Measurements from ENCODE around the gene ADAMTSL1.

Gene ADAMTSL1

DNA sequence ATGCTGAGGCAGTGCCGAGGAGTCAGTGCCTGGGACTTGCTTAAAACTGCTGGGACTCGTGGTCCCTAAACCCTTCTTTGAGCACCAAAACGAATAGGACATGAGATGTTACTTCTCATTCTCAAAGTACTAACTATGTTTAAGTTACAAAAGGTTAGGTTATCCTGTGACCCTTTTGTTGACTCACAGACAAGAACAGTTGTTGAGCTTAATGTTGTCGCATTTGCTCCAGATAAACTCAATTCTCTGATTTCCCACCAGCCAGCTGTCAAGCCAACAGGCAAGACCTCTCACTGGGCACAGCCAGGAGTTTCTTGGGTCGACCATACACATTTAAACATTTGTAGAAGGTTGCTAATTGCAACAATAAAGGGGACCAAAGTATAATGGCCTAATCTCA is 249.4 kb downstream of the ADAMTSL1 start:
- DNase-seq (ENCODE audit: low read depth in 1 of 2, low spot score in 1 of 2): no peak

DNA sequence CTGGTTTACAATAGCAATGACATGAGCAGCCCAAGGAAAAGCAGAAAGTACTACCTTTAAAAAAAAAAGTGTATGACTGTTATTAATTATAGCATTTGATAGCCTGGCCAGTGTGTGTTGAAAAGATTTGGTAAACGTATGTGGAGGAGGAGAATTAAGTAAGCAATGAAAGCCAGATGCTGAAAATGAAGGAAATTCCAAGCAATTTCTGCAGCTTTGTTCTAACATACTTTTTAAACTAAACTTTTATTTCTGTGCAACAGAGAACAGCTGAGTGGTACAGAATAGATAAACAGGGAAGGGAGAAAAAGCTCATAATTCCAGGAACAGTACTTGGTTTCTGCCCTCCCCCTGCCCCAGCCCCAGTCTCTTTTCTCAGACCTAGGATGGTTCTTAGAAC is 252.6 kb downstream of the ADAMTSL1 start:
- no peak for DNase-seq (ENCODE audit: low read depth in 1 of 2, low spot score in 1 of 2)

DNA sequence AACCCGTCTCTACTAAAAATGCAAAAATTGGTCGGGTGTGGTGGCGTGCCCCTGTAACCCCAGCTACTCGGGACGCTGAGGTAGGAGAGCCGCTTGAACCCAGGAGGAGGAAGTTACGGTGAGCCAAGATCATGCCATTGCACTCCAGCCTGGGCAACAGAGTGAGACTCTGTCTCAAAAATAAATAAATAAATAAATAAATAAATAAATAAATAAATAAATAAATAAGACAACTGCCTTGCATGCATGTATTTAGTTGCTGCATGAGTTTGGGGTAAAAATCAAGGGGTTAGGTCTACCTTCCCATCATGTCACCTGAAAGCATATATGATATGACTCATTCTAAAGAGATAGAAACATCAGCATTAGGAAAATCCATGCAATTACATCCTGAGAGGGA is 254.0 kb downstream of the ADAMTSL1 start:
- no peak for DNase-seq (ENCODE audit: low read depth in 1 of 2, low spot score in 1 of 2)

DNA sequence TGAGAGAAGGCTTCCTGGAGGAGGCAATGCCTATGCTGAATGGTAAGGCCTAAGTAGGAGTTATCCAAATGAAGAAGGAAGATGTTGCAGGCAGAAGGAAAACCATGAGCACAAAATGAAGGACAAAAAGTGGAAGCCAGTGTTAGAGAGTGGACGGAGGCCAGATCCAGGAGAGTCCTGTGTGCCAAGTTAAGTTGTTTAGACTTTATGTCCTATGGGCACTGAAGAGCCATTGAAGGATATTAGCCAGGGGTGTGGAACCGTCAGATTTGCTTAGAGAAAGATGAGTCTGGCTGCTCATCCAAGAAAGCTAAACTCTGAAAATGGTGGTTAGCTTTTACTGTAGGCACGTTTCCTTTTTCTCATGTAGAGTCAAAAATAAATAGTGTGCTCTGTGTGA is 254.7 kb downstream of the ADAMTSL1 start:
- DNase-seq (ENCODE audit: low read depth in 1 of 2, low spot score in 1 of 2): no peak

GRCh38 chr9:18730241-18730640 is 256.3 kb downstream of the ADAMTSL1 start:
- DNase-seq (ENCODE audit: low read depth in 1 of 2, low spot score in 1 of 2): no peak

DNA sequence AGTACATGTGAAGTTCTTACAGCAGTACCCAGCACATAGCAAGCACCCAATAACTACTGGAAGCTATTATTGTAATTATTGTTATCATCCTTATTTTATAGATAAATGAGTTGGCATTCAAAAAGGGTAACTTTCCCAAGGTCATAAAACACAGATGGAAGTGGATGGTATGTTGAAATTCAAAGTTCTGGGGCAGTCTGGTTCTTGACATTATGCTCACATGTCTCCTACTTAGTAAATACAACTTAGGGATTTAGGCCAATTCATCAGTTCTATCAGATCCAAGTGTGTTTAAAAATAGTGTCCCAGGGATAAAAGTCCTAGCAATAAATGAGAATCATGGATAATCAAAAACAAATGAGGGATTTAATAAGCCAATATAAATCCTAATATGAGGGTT is 265.2 kb downstream of the ADAMTSL1 start:
- no peak for DNase-seq (ENCODE audit: low read depth in 1 of 2, low spot score in 1 of 2)

DNA sequence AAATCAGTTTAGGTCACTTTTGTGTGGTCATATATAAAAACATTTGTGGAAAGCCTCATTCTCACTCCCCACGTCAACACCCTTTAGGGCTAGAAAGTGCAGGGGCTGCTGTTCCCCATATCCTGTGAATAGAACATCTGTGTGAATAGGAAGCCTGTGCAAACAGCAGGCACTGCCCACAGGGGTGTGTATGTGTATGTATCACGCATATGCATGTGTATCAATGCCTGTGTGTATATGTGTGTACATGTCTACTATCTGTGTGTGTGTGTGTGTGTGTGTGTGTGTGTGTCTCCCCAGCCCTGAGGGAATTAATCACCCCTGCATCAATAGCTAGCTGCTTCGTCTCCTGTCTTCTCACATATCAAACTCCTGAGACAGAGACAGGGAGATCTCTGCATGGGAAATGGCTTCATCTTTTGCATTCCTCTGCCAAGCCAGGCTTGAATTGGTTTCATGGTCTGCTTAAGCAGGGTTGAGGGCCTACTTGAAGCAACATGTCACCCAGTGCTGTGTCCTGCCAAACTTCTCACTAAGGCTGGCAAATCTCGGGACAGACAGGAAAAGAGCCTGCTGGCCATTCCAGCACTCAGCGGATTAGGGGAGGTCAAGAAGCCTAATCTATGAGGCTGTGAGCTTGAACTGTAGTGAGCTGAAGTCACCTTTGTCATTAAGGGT is 265.8 kb downstream of the ADAMTSL1 start:
- DNase-seq (ENCODE audit: low read depth in 1 of 2, low spot score in 1 of 2): no peak

GRCh38 chr9:18741359-18741758 is 267.4 kb downstream of the ADAMTSL1 start:
- DNase-seq (ENCODE audit: low read depth in 1 of 2, low spot score in 1 of 2): no peak

DNA sequence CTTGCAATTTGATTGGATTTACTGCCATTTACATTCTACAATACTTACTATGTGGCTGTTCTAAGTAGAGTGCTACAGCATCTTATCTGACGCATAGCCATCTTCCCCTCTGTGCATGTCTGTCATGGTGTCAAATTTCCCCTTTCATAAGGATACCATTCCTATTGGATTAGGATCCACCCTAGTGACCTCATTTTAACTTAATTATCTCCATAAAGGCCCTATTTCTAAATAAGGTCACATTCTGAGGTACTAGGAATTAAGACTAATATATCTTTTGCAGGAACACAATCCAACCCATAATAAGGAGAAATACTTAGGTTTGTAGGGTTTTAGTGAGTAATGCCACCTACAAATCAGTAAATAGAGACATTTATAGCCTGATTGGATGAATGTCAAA is 268.0 kb downstream of the ADAMTSL1 start:
- DNase-seq (ENCODE audit: low read depth in 1 of 2, low spot score in 1 of 2): no peak

GRCh38 chr9:18743421-18743820 is 269.5 kb downstream of the ADAMTSL1 start:
- DNase-seq (ENCODE audit: low read depth in 1 of 2, low spot score in 1 of 2): no peak

GRCh38 chr9:18743971-18744370 is 270.0 kb downstream of the ADAMTSL1 start:
- DNase-seq (ENCODE audit: low read depth in 1 of 2, low spot score in 1 of 2): no peak

DNA sequence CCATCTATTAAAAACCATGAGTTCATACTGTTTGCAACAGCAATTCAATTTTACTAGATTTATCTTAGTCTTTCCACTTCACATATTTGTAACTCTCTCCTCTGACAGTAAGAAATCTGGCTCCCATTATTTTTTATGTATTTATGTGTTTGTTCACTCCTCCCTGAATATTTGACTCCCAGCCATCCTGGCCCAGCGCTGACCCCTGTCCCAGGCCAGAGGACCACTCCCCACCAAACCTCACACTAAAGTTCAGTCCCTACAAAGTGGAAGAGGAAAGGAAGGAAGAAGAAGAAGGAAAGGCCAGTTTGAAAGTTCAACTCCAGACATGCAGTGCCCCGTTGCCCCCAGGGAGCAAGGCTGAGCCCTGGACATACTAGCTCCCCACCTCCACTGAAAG is 271.8 kb downstream of the ADAMTSL1 start:
- no peak for DNase-seq (ENCODE audit: low read depth in 1 of 2, low spot score in 1 of 2)

DNA sequence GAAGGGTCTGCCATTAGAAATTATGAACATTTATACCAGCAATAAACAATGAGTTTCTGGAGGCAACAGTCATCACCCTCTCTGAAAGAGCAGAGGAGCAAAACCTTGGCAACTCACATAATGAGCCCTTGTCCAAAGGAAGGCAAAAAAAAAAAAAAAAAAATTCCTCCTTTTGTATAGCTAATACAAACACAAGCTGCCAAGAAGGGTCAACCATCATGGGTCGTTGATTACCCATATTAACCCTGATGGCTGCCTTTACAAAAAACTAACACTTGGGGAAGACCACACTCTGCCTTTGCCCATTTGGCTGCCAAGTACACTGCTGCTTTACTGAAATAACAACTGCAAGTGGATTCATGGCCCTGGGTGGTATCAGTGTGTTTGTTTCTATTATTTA is 272.7 kb downstream of the ADAMTSL1 start:
- no peak for DNase-seq (ENCODE audit: low read depth in 1 of 2, low spot score in 1 of 2)

GRCh38 chr9:18747595-18747994 is 273.6 kb downstream of the ADAMTSL1 start:
- no peak for DNase-seq (ENCODE audit: low read depth in 1 of 2, low spot score in 1 of 2)

DNA sequence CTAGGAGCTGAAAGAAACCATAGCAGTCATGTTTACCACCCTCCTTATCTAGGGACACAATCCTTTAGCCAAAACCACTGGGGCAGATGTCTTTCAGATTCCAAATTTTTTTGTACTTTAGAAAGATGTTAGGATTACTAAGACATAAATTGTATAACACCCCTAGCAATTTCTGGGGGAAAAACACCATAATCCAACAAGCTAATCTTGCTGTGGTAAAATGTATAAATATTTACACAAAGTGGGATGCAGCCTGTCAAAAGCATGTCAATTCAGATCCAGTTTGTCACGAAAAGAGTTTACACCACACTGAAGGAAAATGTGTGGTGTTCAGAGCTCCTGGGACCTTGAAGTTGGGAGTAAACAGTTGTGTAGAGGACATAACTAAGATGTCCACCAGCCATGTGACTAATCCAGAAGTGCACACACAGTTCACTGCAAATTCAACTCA is 274.3 kb downstream of the ADAMTSL1 start:
- DNase-seq (ENCODE audit: low read depth in 1 of 2, low spot score in 1 of 2): no peak

- no peak for DNase-seq (ENCODE audit: low read depth in 1 of 2, low spot score in 1 of 2)
These were observed 275.8 kb downstream of the ADAMTSL1 start for GRCh38 chr9:18749711-18750110.

DNA sequence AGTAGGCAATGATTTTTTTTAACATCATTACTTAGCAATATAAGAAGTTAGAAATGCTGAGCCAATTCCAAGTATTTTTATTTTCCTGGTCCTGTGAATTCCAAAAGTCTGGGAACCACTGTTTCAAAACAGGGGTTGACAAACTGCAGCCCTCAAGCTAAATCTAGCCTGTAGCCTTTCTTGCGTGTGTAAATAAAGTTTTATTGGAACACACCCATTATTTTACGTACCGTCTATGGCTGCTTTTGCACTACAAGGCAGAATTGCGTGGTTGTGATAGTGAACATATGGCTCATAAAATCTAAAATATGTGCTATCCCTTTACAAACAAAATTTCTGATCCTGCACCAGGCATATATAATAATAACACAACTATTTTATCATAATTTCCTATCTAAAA is 280.0 kb downstream of the ADAMTSL1 start:
- DNase-seq (ENCODE audit: low read depth in 1 of 2, low spot score in 1 of 2): no peak

DNA sequence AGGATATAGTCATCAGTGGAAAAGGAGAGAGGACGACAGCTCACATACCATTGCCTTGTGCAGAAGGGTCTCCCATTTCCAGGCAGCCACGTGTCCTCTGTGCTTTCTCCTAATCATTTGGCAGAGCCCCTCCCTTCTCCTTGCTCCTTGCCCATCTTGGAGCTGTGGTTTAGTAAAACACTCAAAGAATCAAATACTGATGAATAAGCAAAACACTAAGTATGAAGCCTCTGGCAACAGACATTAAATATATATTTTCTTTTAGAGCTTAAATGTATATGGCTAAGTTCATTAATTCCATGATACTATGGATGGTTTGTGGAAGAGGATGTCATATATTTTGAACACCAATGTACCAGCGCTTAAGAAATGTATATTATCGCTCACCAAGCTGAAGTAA is 280.6 kb downstream of the ADAMTSL1 start:
- no peak for DNase-seq (ENCODE audit: low read depth in 1 of 2, low spot score in 1 of 2)

DNA sequence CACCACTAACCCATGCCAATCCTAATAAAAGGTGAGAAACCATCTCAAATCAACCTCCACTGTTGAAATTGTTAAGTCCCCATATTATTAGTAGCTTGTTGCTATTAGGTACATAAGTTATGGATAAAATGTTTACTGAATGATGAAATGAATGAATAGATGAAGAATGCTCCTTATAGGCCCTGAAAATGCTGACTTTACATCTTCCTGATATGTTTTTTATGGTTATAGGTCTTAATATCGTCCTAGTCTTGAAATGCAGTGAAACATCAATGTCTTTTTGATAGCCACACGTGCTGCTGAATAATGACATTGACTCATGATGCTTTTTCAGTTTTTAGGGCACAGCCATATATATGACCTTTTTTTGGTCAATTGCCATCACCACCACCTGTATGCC is 281.3 kb downstream of the ADAMTSL1 start:
- no peak for DNase-seq (ENCODE audit: low read depth in 1 of 2, low spot score in 1 of 2)

GRCh38 chr9:18756712-18757125 is 282.8 kb downstream of the ADAMTSL1 start:
- no peak for DNase-seq (ENCODE audit: low read depth in 1 of 2, low spot score in 1 of 2)

GRCh38 chr9:18759827-18760226 is 285.9 kb downstream of the ADAMTSL1 start:
- DNase-seq (ENCODE audit: low read depth in 1 of 2, low spot score in 1 of 2): no peak

DNA sequence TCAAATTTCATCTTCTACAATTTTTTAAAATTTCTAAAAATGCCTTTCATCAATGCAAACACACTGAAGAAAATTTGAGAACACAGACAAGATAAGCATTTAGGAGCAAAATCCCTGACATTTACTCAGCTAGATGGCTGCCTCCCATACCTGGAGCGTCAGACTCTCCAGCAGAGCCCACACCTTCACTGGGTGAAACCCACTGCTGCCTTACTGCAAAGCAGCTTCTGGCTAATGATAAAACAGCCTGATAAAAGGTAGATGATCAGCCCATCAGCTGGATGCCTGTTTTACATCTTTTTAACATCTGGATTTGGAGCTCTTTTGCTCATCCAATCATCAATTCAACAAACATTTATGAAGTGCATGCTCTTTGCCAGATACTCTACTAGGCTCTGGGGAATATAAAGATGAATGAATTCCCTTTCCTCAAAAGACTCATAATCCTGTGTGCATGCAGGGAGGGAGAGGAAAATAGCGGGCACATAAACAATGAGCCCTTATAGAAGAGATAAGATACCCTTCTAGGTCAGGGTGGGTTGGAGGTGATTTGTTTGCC is 287.9 kb downstream of the ADAMTSL1 start:
- DNase-seq (ENCODE audit: low read depth in 1 of 2, low spot score in 1 of 2): no peak

- no peak for DNase-seq (ENCODE audit: low read depth in 1 of 2, low spot score in 1 of 2)
These were observed 293.1 kb downstream of the ADAMTSL1 start for GRCh38 chr9:18766989-18767550.
